Measurements from ENCODE around the gene EVL.

Gene EVL

GRCh38 chr14:100138955-100139354 lies 73.7 kb downstream of the EVL start:
- Histone ChIP-seq H3K36me3 (ENCODE audit: control insufficient read depth, low read depth, low read length) (peaks cover 6% of the 10 kb centered on the region), H3K27me3 (ENCODE audit: control insufficient read depth, insufficient read depth, low read length) (no peaks in the 10 kb centered on the region), H3K9ac (ENCODE audit: low read length) (no peak overlapping the region), H3K4me3 (ENCODE audit: low read length) (no peak overlapping the region), H3K27ac (ENCODE audit: low read length) (no peak overlapping the region), H3K4me1 (ENCODE audit: control insufficient read depth, low read depth, low read length) (no peaks in the 10 kb centered on the region), H3K9me3 (ENCODE audit: control insufficient read depth, low read depth, low read length) (no peaks in the 10 kb centered on the region)

GRCh38 chr14:100140452-100141078 lies 75.3 kb downstream of the EVL start:
- H3K27me3 ChIP-seq (ENCODE audit: control insufficient read depth, insufficient read depth, low read length), result no peaks in the 10 kb centered on the region
- no peaks in the 10 kb centered on the region for H3K9me3 ChIP-seq (ENCODE audit: control insufficient read depth, low read depth, low read length)
- H3K4me3 ChIP-seq (ENCODE audit: low read length), result no peak overlapping the region
- peak overlapping the region; percentile 16 for H3K9ac ChIP-seq (ENCODE audit: low read length)
- H3K27ac ChIP-seq (ENCODE audit: low read length), result no peak overlapping the region
- H3K4me1 ChIP-seq (ENCODE audit: control insufficient read depth, low read depth, low read length), result no peaks in the 10 kb centered on the region
- no peaks in the 10 kb centered on the region for H3K36me3 ChIP-seq (ENCODE audit: control insufficient read depth, low read depth, low read length)

- Histone ChIP-seq H3K9me3 (ENCODE audit: control insufficient read depth, low read depth, low read length) (no peaks in the 10 kb centered on the region), H3K27ac (ENCODE audit: low read length) (no peak overlapping the region), H3K4me3 (ENCODE audit: low read length) (no peak overlapping the region), H3K4me1 (ENCODE audit: control insufficient read depth, low read depth, low read length) (no peaks in the 10 kb centered on the region), H3K36me3 (ENCODE audit: control insufficient read depth, low read depth, low read length) (no peaks in the 10 kb centered on the region), H3K27me3 (ENCODE audit: control insufficient read depth, insufficient read depth, low read length) (no peaks in the 10 kb centered on the region), H3K9ac (ENCODE audit: low read length) (no peak overlapping the region)
Measured at GRCh38 chr14:100141098-100141497, 75.9 kb downstream of the EVL start.

- H3K27me3 ChIP-seq (ENCODE audit: control insufficient read depth, insufficient read depth, low read length), result no peaks in the 10 kb centered on the region
- no peak overlapping the region for H3K9ac ChIP-seq (ENCODE audit: low read length)
- H3K4me3 ChIP-seq (ENCODE audit: low read length), result no peak overlapping the region
- H3K36me3 ChIP-seq (ENCODE audit: control insufficient read depth, low read depth, low read length), result no peaks in the 10 kb centered on the region
- H3K4me1 ChIP-seq (ENCODE audit: control insufficient read depth, low read depth, low read length), result no peaks in the 10 kb centered on the region
- no peaks in the 10 kb centered on the region for H3K9me3 ChIP-seq (ENCODE audit: control insufficient read depth, low read depth, low read length)
- H3K27ac ChIP-seq (ENCODE audit: low read length), result no peak overlapping the region
Measured at GRCh38 chr14:100142073-100143040, 77.1 kb downstream of the EVL start.

GRCh38 chr14:100143523-100143922 lies 78.3 kb downstream of the EVL start:
- H3K27me3 ChIP-seq (ENCODE audit: control insufficient read depth, insufficient read depth, low read length), result no peaks in the 10 kb centered on the region
- no peaks in the 10 kb centered on the region for H3K9me3 ChIP-seq (ENCODE audit: control insufficient read depth, low read depth, low read length)
- no peak overlapping the region for H3K27ac ChIP-seq (ENCODE audit: low read length)
- H3K4me3 ChIP-seq (ENCODE audit: low read length), result no peak overlapping the region
- H3K36me3 ChIP-seq (ENCODE audit: control insufficient read depth, low read depth, low read length), result no peaks in the 10 kb centered on the region
- H3K4me1 ChIP-seq (ENCODE audit: control insufficient read depth, low read depth, low read length), result no peaks in the 10 kb centered on the region
- H3K9ac ChIP-seq (ENCODE audit: low read length), result no peak overlapping the region

GRCh38 chr14:100143934-100144333 lies 78.7 kb downstream of the EVL start:
- no peaks in the 10 kb centered on the region for H3K36me3 ChIP-seq (ENCODE audit: control insufficient read depth, low read depth, low read length)
- H3K9me3 ChIP-seq (ENCODE audit: control insufficient read depth, low read depth, low read length), result no peaks in the 10 kb centered on the region
- no peaks in the 10 kb centered on the region for H3K27me3 ChIP-seq (ENCODE audit: control insufficient read depth, insufficient read depth, low read length)
- no peak overlapping the region for H3K4me3 ChIP-seq (ENCODE audit: low read length)
- no peaks in the 10 kb centered on the region for H3K4me1 ChIP-seq (ENCODE audit: control insufficient read depth, low read depth, low read length)
- H3K9ac ChIP-seq (ENCODE audit: low read length), result no peak overlapping the region
- no peak overlapping the region for H3K27ac ChIP-seq (ENCODE audit: low read length)

GRCh38 chr14:100144645-100144995 lies 79.4 kb downstream of the EVL start:
- no peak overlapping the region for H3K4me3 ChIP-seq (ENCODE audit: low read length)
- no peak overlapping the region for H3K9ac ChIP-seq (ENCODE audit: low read length)
- no peaks in the 10 kb centered on the region for H3K4me1 ChIP-seq (ENCODE audit: control insufficient read depth, low read depth, low read length)
- no peak overlapping the region for H3K27ac ChIP-seq (ENCODE audit: low read length)
- H3K27me3 ChIP-seq (ENCODE audit: control insufficient read depth, insufficient read depth, low read length), result no peaks in the 10 kb centered on the region
- no peaks in the 10 kb centered on the region for H3K9me3 ChIP-seq (ENCODE audit: control insufficient read depth, low read depth, low read length)
- H3K36me3 ChIP-seq (ENCODE audit: control insufficient read depth, low read depth, low read length), result no peaks in the 10 kb centered on the region

- Histone ChIP-seq H3K4me3 (ENCODE audit: low read length) (no peak overlapping the region), H3K36me3 (ENCODE audit: control insufficient read depth, low read depth, low read length) (no peaks in the 10 kb centered on the region), H3K9me3 (ENCODE audit: control insufficient read depth, low read depth, low read length) (no peaks in the 10 kb centered on the region), H3K27ac (ENCODE audit: low read length) (no peak overlapping the region), H3K27me3 (ENCODE audit: control insufficient read depth, insufficient read depth, low read length) (no peaks in the 10 kb centered on the region), H3K4me1 (ENCODE audit: control insufficient read depth, low read depth, low read length) (no peaks in the 10 kb centered on the region), H3K9ac (ENCODE audit: low read length) (no peak overlapping the region)
Measured at GRCh38 chr14:100144996-100145646, 79.9 kb downstream of the EVL start.

- H3K27ac ChIP-seq (ENCODE audit: low read length), result no peak overlapping the region
- no peaks in the 10 kb centered on the region for H3K36me3 ChIP-seq (ENCODE audit: control insufficient read depth, low read depth, low read length)
- H3K27me3 ChIP-seq (ENCODE audit: control insufficient read depth, insufficient read depth, low read length), result no peaks in the 10 kb centered on the region
- no peak overlapping the region for H3K9ac ChIP-seq (ENCODE audit: low read length)
- no peak overlapping the region for H3K4me3 ChIP-seq (ENCODE audit: low read length)
- no peaks in the 10 kb centered on the region for H3K9me3 ChIP-seq (ENCODE audit: control insufficient read depth, low read depth, low read length)
- H3K4me1 ChIP-seq (ENCODE audit: control insufficient read depth, low read depth, low read length), result no peaks in the 10 kb centered on the region
Measured at GRCh38 chr14:100145682-100146464, 80.7 kb downstream of the EVL start.

- H3K9ac ChIP-seq (ENCODE audit: low read length), result no peak overlapping the region
- no peaks in the 10 kb centered on the region for H3K9me3 ChIP-seq (ENCODE audit: control insufficient read depth, low read depth, low read length)
- no peaks in the 10 kb centered on the region for H3K4me1 ChIP-seq (ENCODE audit: control insufficient read depth, low read depth, low read length)
- H3K4me3 ChIP-seq (ENCODE audit: low read length), result no peak overlapping the region
- H3K36me3 ChIP-seq (ENCODE audit: control insufficient read depth, low read depth, low read length), result no peaks in the 10 kb centered on the region
- H3K27me3 ChIP-seq (ENCODE audit: control insufficient read depth, insufficient read depth, low read length), result no peaks in the 10 kb centered on the region
- no peak overlapping the region for H3K27ac ChIP-seq (ENCODE audit: low read length)
Measured at GRCh38 chr14:100146531-100147091, 81.4 kb downstream of the EVL start.

GRCh38 chr14:100147181-100147631 lies 82.0 kb downstream of the EVL start:
- H3K9ac ChIP-seq (ENCODE audit: low read length), result no peak overlapping the region

More at GRCh38 chr14:100147181-100147631, 82.0 kb downstream of the EVL start:
- Histone ChIP-seq H3K4me1 (ENCODE audit: control insufficient read depth, low read depth, low read length) (no peaks in the 10 kb centered on the region), H3K36me3 (ENCODE audit: control insufficient read depth, low read depth, low read length) (no peaks in the 10 kb centered on the region), H3K27ac (ENCODE audit: low read length) (no peak overlapping the region), H3K27me3 (ENCODE audit: control insufficient read depth, insufficient read depth, low read length) (no peaks in the 10 kb centered on the region), H3K4me3 (ENCODE audit: low read length) (no peak overlapping the region), H3K9me3 (ENCODE audit: control insufficient read depth, low read depth, low read length) (no peaks in the 10 kb centered on the region)
